ENCODE data around the gene TMEM184A.

The TMEM184A gene

DNA sequence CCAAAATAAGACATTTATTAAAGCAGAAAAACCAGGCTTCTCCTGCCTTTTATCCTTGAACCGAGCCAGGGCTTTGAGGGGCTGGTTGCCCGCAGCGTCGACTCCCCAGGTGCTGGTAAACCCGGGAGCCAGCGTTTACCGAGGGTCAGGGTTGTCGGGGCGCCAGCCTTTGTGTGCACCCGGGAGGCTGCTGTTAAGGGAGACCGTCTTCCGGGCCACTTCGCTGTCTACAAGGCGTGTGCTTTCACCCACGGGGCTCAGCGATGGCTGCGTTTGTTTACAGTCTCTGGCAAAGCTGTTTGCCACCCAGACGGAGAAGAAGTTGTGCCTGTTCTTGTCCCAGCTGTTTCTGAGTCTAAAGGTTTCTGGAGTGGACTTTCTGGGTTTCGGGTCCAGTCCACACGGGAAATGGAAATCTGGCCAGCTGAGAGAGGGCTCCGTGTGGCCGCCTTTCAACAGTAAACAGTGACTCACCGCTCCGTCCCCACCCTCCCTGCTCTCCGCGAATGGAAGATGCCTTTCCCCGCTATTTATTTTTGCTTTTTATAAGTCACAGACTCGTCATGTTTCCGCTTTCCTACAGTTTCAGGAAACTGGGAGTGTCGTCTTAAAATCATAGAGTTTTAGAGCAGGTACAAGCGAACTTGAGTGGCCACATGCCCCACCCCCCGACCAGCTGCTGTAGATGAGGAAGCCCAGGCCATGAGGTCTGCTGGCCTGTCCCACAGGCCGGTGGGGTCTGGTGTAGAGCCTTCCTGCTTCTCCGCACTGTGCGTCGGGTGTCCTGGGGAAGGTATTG is 23.4 kb downstream of the TMEM184A start:
- peak overlapping the region; percentile 79 for H3K4me3 ChIP-seq
- DNase-seq (ENCODE audit: low read depth, low spot score), result no peak

DNA sequence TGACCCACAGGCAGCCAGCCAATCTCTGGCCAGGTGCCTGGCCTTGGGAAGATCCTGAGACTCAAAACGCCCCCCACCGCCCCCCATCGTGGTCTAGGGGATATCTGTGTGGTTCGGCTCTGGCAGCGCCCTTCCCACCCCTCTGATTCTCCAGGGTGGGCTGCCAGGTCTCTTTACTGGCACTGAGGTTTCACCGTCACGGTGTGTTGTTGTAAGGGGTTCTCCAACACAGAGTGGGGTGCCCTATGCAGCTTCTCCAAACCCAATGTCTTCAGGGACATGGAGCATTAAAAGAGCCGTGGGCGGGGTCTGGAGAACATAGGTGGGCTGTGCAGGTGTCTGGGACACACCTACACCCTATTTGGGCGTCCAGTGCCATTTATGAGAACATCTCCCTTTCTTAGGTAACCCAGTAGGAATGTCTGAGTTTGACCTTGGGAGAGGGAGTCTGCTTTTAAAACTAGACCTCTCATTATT is 24.0 kb downstream of the TMEM184A start:
- Histone ChIP-seq H3K9me3 (ENCODE audit: low read depth, low read length) (no peaks in the 10 kb centered on the region), H3K27ac (peak overlapping the region; percentile 23; the same call in 1 of the 2 replicates), H3K36me3 (ENCODE audit: insufficient read depth, low read length) (no peaks in the 10 kb centered on the region), H3K4me3 (peak overlapping the region; percentile 79), H3K9ac (ENCODE audit: insufficient read length) (peak overlapping the region; percentile 60)
- TF ChIP-seq EZH2 (IDR thresholded peaks at IDR 0.05) (no peak), FOXP2 (optimal IDR thresholded peaks at IDR 0.05; ENCODE audit: control extremely low read depth, extremely low read length, insufficient read depth) (no peak), POLR2AphosphoS5 (IDR thresholded peaks at IDR 0.05; ENCODE audit: borderline replicate concordance, low read depth, low read length) (no peak)
- DNase-seq (ENCODE audit: low read depth, low spot score), result no peak

More for the DNA sequence above, 23.4 kb downstream of the TMEM184A start:
- Histone ChIP-seq H3K9ac (ENCODE audit: insufficient read length) (peak overlapping the region; percentile 60), H3K27ac (peak overlapping the region; percentile 40), H3K36me3 (ENCODE audit: insufficient read depth, low read length) (no peaks in the 10 kb centered on the region), H3K9me3 (ENCODE audit: low read depth, low read length) (no peaks in the 10 kb centered on the region)
- TF ChIP-seq EZH2 (IDR thresholded peaks at IDR 0.05), result no peak
- TF ChIP-seq FOXP2 (optimal IDR thresholded peaks at IDR 0.05; ENCODE audit: control extremely low read depth, extremely low read length, insufficient read depth), result no peak
- TF ChIP-seq POLR2AphosphoS5 (IDR thresholded peaks at IDR 0.05; ENCODE audit: borderline replicate concordance, low read depth, low read length), result no peak

DNA sequence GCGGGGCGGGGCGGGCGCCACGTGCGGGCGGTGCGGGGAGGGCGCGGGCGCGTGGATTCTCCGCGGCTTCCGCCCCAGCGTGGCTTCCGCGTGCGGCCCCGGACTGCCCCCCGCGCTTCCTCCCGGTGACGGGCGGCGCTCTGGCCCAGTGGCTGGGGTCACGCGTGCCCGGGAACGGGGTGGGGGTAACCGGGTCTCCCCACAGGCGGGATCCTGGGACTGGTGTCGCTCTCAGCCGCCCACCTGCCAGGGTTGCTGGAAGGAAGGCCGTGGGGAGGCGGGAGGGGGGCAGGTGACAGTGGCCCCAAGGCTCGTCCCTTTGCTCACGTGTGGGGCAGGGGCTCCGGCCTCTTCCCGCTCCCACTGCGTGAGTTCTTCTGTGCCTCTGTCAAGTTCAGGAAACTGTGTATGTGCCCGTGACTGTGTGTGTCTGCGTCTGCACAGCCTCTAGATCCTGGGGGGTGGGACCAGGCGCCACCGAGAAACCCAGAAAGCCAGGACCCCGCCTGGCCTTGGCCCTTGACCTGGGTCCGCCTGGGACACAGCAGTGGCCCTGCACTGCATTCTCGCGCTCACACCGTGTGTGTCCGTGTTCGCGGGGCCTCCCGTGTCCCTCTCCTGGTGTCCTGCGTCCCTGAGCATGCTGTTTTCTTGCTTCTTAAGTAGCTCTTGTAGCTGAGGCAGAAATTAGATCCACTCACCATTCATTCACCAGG is 24.6 kb downstream of the TMEM184A start:
- no peaks in the 10 kb centered on the region for H3K36me3 ChIP-seq (ENCODE audit: insufficient read depth, low read length)
- DNase-seq (ENCODE audit: low read depth, low spot score), result no peak
- no peaks in the 10 kb centered on the region for H3K9me3 ChIP-seq (ENCODE audit: low read depth, low read length)
- TF ChIP-seq EZH2 (IDR thresholded peaks at IDR 0.05) (no peak), POLR2AphosphoS5 (IDR thresholded peaks at IDR 0.05; ENCODE audit: borderline replicate concordance, low read depth, low read length) (no peak), FOXP2 (optimal IDR thresholded peaks at IDR 0.05; ENCODE audit: control extremely low read depth, extremely low read length, insufficient read depth) (no peak)
- H3K27ac ChIP-seq, result no peak overlapping the region
- H3K9ac ChIP-seq (ENCODE audit: insufficient read length), result peak overlapping the region; percentile 60
- H3K4me3 ChIP-seq, result peak overlapping the region; percentile 79

DNA sequence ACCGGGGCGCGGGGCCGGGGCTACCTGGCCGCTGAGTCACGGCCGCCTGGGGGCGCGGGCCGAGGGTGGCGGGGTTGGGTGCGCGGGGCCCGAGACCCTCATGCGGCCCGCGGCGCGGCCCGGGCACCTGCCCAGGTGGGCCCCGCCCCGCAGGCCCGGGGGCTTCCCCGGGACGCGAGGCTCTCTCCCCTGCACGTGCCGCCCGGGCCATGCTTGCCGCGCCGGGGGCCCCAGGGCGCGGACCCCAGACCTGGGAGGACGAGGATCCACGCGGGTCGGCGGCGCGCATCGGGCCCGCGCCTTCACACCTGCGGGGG is 25.1 kb downstream of the TMEM184A start:
- DNase-seq (ENCODE audit: low read depth, low spot score), result no peak
- H3K9ac ChIP-seq (ENCODE audit: insufficient read length), result peak overlapping the region; percentile 60
- peak overlapping the region; percentile 79 for H3K4me3 ChIP-seq
- TF ChIP-seq POLR2AphosphoS5 (IDR thresholded peaks at IDR 0.05; ENCODE audit: borderline replicate concordance, low read depth, low read length) (no peak), EZH2 (IDR thresholded peaks at IDR 0.05) (no peak), FOXP2 (optimal IDR thresholded peaks at IDR 0.05; ENCODE audit: control extremely low read depth, extremely low read length, insufficient read depth) (no peak)
- no peaks in the 10 kb centered on the region for H3K9me3 ChIP-seq (ENCODE audit: low read depth, low read length)
- H3K27ac ChIP-seq, result no peak overlapping the region
- H3K36me3 ChIP-seq (ENCODE audit: insufficient read depth, low read length), result no peaks in the 10 kb centered on the region

DNA sequence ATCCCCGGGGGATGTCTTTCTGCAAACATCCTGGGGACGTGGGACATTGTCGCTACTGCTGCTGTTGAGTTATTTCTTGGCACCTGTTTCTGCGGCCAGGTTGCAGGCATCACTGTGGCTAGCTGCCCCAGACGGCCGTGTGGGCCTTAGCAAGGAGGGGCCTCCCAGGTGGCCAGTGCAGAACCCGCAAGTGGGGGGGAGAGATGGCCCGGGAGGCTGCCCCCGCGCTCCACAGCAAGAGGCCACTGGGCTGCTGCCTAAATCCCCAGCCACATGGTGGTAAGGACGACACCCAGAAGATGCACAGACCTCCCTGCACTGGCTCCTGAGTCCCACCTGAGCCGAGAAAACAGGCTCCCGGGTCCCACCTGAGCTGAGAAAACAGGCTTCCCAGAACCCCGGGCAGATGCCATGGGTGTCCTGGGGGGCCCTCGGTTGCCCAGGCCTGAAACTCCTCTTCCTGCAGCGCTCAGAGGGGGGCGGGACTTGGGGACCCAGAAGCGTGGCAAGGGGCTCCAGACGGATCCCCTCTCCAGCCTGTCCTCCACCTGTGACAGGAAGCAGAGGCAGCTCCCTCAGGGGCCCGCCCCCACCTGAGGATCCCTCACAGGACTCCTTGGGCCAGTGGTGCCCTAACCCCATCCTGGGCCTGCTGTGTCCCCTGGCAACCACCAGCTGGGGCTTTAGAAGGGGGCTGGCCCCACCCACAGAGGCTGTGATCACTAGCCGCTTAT is 26.5 kb downstream of the TMEM184A start:
- H3K36me3 ChIP-seq (ENCODE audit: insufficient read depth, low read length), result no peaks in the 10 kb centered on the region
- no peak overlapping the region for H3K4me3 ChIP-seq
- H3K27ac ChIP-seq, result no peak overlapping the region
- no peak overlapping the region for H3K9ac ChIP-seq (ENCODE audit: insufficient read length)
- no peaks in the 10 kb centered on the region for H3K9me3 ChIP-seq (ENCODE audit: low read depth, low read length)
- no peak for TF ChIP-seq FOXP2 (optimal IDR thresholded peaks at IDR 0.05; ENCODE audit: control extremely low read depth, extremely low read length, insufficient read depth)
- TF ChIP-seq EZH2 (IDR thresholded peaks at IDR 0.05), result no peak
- TF ChIP-seq POLR2AphosphoS5 (IDR thresholded peaks at IDR 0.05; ENCODE audit: borderline replicate concordance, low read depth, low read length), result no peak
- no peak for DNase-seq (ENCODE audit: low read depth, low spot score)

DNA sequence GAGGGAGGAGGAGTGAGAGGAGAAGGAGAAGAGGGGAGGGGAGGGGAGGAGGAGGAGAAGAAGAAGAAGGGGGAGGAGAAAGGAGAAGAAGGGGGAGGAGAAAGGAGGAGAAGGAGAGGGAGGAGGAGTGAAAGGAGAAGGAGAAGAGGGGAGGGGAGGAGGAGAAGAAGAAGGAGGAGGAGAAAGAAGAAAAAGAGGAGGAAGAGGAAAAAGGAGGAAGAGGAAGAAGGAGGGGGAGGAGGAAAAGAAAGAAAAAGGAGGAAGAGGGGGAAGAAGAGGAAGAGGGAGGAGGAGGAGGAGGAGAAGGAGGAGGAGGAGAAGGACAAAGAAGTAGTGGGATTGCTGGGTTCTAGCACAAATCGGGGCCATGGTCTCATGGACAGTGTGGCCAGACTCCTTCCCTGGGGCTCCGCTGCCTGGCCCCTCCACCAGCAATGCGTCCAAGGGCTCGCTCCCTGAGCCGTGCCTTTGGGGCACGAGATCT is 29.7 kb downstream of the TMEM184A start:
- peak; percentile 58 for DNase-seq (ENCODE audit: low read depth, low spot score)
- H3K9me3 ChIP-seq (ENCODE audit: low read depth, low read length), result no peaks in the 10 kb centered on the region
- no peaks in the 10 kb centered on the region for H3K36me3 ChIP-seq (ENCODE audit: insufficient read depth, low read length)
- H3K9ac ChIP-seq (ENCODE audit: insufficient read length), result peak overlapping the region; percentile 41
- peak overlapping the region; percentile 45 for H3K4me3 ChIP-seq
- peak overlapping the region; percentile 85 for H3K27ac ChIP-seq
- no peak for TF ChIP-seq POLR2AphosphoS5 (IDR thresholded peaks at IDR 0.05; ENCODE audit: borderline replicate concordance, low read depth, low read length)

DNA sequence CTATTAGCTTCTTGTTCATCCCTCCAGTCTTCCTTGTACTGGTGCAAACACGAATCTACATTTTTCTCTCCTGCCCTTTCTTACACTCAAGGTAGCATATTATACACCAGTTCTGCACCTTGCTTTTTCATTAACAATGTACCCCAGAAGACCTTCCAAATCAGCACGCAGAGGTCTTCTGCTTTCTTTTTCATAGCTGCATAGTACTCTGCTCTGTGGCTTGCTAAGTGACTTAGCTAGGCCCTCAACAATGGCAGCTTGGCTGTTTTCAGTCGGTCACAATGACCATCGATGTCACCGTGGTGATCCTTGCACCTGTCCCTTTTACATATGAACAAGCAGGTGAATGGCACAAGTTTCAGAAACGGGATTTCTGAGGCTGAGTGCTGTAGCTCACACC is 30.6 kb downstream of the TMEM184A start:
- Histone ChIP-seq H3K9ac (ENCODE audit: insufficient read length) (no peak overlapping the region), H3K27ac (no peak overlapping the region), H3K36me3 (ENCODE audit: insufficient read depth, low read length) (no peaks in the 10 kb centered on the region), H3K9me3 (ENCODE audit: low read depth, low read length) (no peaks in the 10 kb centered on the region), H3K4me3 (no peak overlapping the region)
- TF ChIP-seq EZH2 (IDR thresholded peaks at IDR 0.05), result no peak
- no peak for TF ChIP-seq POLR2AphosphoS5 (IDR thresholded peaks at IDR 0.05; ENCODE audit: borderline replicate concordance, low read depth, low read length)
- no peak for TF ChIP-seq FOXP2 (optimal IDR thresholded peaks at IDR 0.05; ENCODE audit: control extremely low read depth, extremely low read length, insufficient read depth)
- no peak for DNase-seq (ENCODE audit: low read depth, low spot score)

DNA sequence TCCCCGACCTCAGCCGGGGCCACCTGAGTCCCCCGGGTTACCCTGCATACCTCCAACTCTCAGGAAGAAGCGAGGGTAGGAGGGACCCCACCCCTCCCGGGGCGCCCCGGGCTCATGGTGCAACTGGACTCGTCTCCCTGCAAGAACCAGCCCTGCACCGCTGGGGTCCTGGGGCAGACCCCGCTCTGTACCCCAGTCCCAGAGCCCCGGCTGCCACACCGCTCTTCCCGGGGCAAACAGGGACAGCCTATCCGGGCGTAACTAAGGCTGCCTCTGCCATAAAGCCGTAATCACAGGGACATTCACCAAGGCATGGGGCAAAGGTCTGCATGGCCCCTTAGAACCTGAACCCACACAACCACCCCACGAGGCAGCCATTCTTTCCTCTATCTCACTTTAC is 32.2 kb downstream of the TMEM184A start:
- Histone ChIP-seq H3K4me3 (no peak overlapping the region), H3K27ac (no peak overlapping the region), H3K9me3 (ENCODE audit: low read depth, low read length) (no peaks in the 10 kb centered on the region), H3K36me3 (ENCODE audit: insufficient read depth, low read length) (no peaks in the 10 kb centered on the region), H3K9ac (ENCODE audit: insufficient read length) (no peak overlapping the region)
- no peak for TF ChIP-seq POLR2AphosphoS5 (IDR thresholded peaks at IDR 0.05; ENCODE audit: borderline replicate concordance, low read depth, low read length)
- no peak for TF ChIP-seq EZH2 (IDR thresholded peaks at IDR 0.05)
- TF ChIP-seq FOXP2 (optimal IDR thresholded peaks at IDR 0.05; ENCODE audit: control extremely low read depth, extremely low read length, insufficient read depth), result no peak
- DNase-seq (ENCODE audit: low read depth, low spot score), result no peak

Measured in SK-N-MC (cell line).